Tibial nerve (tissue), 4 donors: Measurements from ENCODE around the gene CCDC3.

Source experiments
- EP300 ChIP-seq, 2 donors: sonication (generic); formaldehyde crosslinking; IDR thresholded peaks; one replicate each; pipeline ENCODE4 v1.6.1; 2017; ENCODE audit warnings: antibody characterized with exemption in 2 of 2, mild to moderate bottlenecking in 1 of 2
- TF ChIP-seq, protein P1 (sequence below), 5 experiments: fragments of 200-600 bp in 3 of 5; fragments of 450-650 bp in 2 of 5; sonication (generic) in 3 of 5; IDR thresholded peaks; one replicate each; pipeline ENCODE4 v1.5.1; 2016 to 2019; ENCODE audit warnings: antibody characterized with exemption in 5 of 5, mild to moderate bottlenecking in 3 of 5, moderate library complexity in 2 of 5

- TF ChIP-seq EP300 (IDR thresholded peaks at IDR 0.05), result no peak
- TF ChIP-seq, protein P1, sequence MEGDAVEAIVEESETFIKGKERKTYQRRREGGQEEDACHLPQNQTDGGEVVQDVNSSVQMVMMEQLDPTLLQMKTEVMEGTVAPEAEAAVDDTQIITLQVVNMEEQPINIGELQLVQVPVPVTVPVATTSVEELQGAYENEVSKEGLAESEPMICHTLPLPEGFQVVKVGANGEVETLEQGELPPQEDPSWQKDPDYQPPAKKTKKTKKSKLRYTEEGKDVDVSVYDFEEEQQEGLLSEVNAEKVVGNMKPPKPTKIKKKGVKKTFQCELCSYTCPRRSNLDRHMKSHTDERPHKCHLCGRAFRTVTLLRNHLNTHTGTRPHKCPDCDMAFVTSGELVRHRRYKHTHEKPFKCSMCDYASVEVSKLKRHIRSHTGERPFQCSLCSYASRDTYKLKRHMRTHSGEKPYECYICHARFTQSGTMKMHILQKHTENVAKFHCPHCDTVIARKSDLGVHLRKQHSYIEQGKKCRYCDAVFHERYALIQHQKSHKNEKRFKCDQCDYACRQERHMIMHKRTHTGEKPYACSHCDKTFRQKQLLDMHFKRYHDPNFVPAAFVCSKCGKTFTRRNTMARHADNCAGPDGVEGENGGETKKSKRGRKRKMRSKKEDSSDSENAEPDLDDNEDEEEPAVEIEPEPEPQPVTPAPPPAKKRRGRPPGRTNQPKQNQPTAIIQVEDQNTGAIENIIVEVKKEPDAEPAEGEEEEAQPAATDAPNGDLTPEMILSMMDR (IDR thresholded peaks at IDR 0.05), result no peak
These were observed 19.9 kb downstream of the CCDC3 start for GRCh38 chr10:12981570-12981969.
